Endothelial cell of umbilical vein (primary cell): Measurements from ENCODE around the gene ZDHHC20. TPM values are rescaled to one million over a fixed set of nuclear protein-coding genes. Genes with fewer than 3 reads are reported as not detected.

Experiments used
- BruUV-seq: library from RNA; stranded (reverse); fragments of 400-500 nt; replicated peaks from 2 replicates; lab custom pipeline; 2021; lab: Mats Ljungman, UMichigan
- CTCF ChIA-PET: fragments of 300-600, 350-600 bp; sonication (Branson Sonifier 250); formaldehyde crosslinking; loops from one replicate; lab custom pipeline; 2021; ENCODE audit warnings: antibody characterized with exemption, inconsistent platforms; lab: Charles Lee
- POLR2A ChIA-PET: fragments of 300-600, 350-600 bp; sonication (Branson Sonifier 250); formaldehyde crosslinking; loops from one replicate; lab custom pipeline; 2021; ENCODE audit warnings: antibody characterized with exemption, inconsistent platforms; lab: Charles Lee
- DNase-seq: peaks from one replicate; pipeline ENCODE4 v3.0.0-alpha.2; 2011; ENCODE audit warnings: low read depth, low spot score
- FAIRE-seq: peaks from 2 replicates; lab custom pipeline; 2011; peaks lifted over from hg19 to GRCh38; lab: Jason Lieb, UNC
- H2AFZ ChIP-seq: 2 replicates; pipeline ENCODE4 v1.6.0; 2012; ENCODE audit warnings: low read depth, low read length, control low read depth, inconsistent platforms
- H3K27ac ChIP-seq: 2 replicates; pipeline ENCODE4 v1.5.1; 2011; ENCODE audit warnings: low read depth, mild to moderate bottlenecking, control low read depth, low read length, moderate library complexity; ENCODE audit not compliant: insufficient read depth
- H3K27me3 ChIP-seq, 2 experiments: 2 replicates each; pipeline versions ENCODE4 v1.6.0 to v1.6.1; 2011; ENCODE audit warnings: low read length in 2 of 2, mixed read lengths in 1 of 2; ENCODE audit not compliant: control insufficient read depth in 2 of 2, insufficient read depth in 2 of 2
- H3K36me3 ChIP-seq, 2 experiments: 2 replicates in 1 of 2; 3 replicates in 1 of 2; pipeline ENCODE4 v1.5.1; 2011; ENCODE audit warnings: low read length in 2 of 2, mild to moderate bottlenecking in 1 of 2, moderate library complexity in 1 of 2; ENCODE audit not compliant: control insufficient read depth in 2 of 2, insufficient read depth in 2 of 2; ENCODE audit errors: extremely low read depth in 1 of 2
- H3K4me1 ChIP-seq: 3 replicates; pipeline ENCODE4 v1.5.1; 2011; ENCODE audit warnings: mild to moderate bottlenecking, low read length; ENCODE audit not compliant: control insufficient read depth, insufficient read depth; ENCODE audit errors: extremely low read depth
- H3K4me2 ChIP-seq: 2 replicates; pipeline ENCODE4 v1.6.1; 2011; ENCODE audit warnings: low read length, control low read depth, mixed read lengths; ENCODE audit not compliant: insufficient read depth
- H3K4me3 ChIP-seq, 3 experiments: fragments of 200-600 bp in 1 of 3; sonication (generic), shearing (Covaris generic) in 1 of 3; replicated peaks in 1 of 3; 2 replicates each; pipeline ENCODE4 v1.5.1; 2011 to 2016; ENCODE audit warnings: control low read depth in 3 of 3, low read length in 3 of 3, mild to moderate bottlenecking in 2 of 3, inconsistent platforms in 1 of 3, low read depth in 1 of 3, moderate library complexity in 1 of 3; ENCODE audit not compliant: insufficient read depth in 1 of 3
- H3K79me2 ChIP-seq: 2 replicates; pipeline ENCODE4 v1.6.0; 2012; ENCODE audit warnings: low read length, inconsistent platforms; ENCODE audit not compliant: control insufficient read depth, insufficient read depth
- H3K9ac ChIP-seq: replicated peaks from 2 replicates; pipeline ENCODE3; 2011; ENCODE audit warnings: low read length, control low read depth; ENCODE audit not compliant: insufficient read depth; ENCODE audit errors: extremely low read depth
- H3K9me1 ChIP-seq: replicated peaks from 3 replicates; pipeline ENCODE4 v1.6.0; 2011; ENCODE audit warnings: mild to moderate bottlenecking, low read length; ENCODE audit not compliant: control insufficient read depth, insufficient read depth; ENCODE audit errors: extremely low read depth
- H3K9me3 ChIP-seq: replicated peaks from 2 replicates; pipeline ENCODE4 v1.5.1; 2012; ENCODE audit warnings: low read length, inconsistent platforms; ENCODE audit not compliant: control insufficient read depth, insufficient read depth
- H4K20me1 ChIP-seq: replicated peaks from 2 replicates; pipeline ENCODE3; 2011; ENCODE audit warnings: mild to moderate bottlenecking, low read length; ENCODE audit not compliant: control insufficient read depth, insufficient read depth; ENCODE audit errors: extremely low read depth
- CTCF ChIP-seq, 2 donors: IDR thresholded peaks; 1 replicate in 1 of 2; 2 replicates in 1 of 2; pipeline ENCODE4 v1.5.1; 2011; ENCODE audit warnings: low read length in 2 of 2, mild to moderate bottlenecking in 2 of 2, moderate library complexity in 2 of 2, control low read depth in 1 of 2, inconsistent platforms in 1 of 2, low read depth in 1 of 2; ENCODE audit not compliant: insufficient read depth in 1 of 2; ENCODE audit errors: extremely low read depth in 1 of 2
- EZH2 ChIP-seq: IDR thresholded peaks from 2 replicates; pipeline ENCODE4 v1.6.1; 2012; ENCODE audit warnings: borderline replicate concordance, low read depth, mild to moderate bottlenecking, moderate library complexity, low read length, inconsistent platforms; ENCODE audit not compliant: severe bottlenecking
- FOS ChIP-seq: IDR thresholded peaks from 2 replicates; pipeline ENCODE4 v1.6.1; 2011; ENCODE audit warnings: mild to moderate bottlenecking, low read length, moderate library complexity, borderline replicate concordance; ENCODE audit not compliant: insufficient read depth
- GATA2 ChIP-seq: IDR thresholded peaks from 2 replicates; pipeline ENCODE4 v1.7.0; 2011; ENCODE audit warnings: low read depth, mild to moderate bottlenecking, moderate library complexity, mixed read lengths, low read length; ENCODE audit not compliant: insufficient read length, insufficient read depth
- JUN ChIP-seq: IDR thresholded peaks from 2 replicates; pipeline ENCODE4 v1.6.1; 2011; ENCODE audit warnings: borderline replicate concordance, low read depth; ENCODE audit not compliant: insufficient read length, insufficient read depth
- MAX ChIP-seq: IDR thresholded peaks from 2 replicates; pipeline ENCODE4 v1.6.1; 2011; ENCODE audit not compliant: insufficient read depth, insufficient read length
- MYC ChIP-seq: IDR thresholded peaks from one replicate; pipeline ENCODE4 v1.6.1; 2011; ENCODE audit warnings: mild to moderate bottlenecking, low read depth, low read length
- POLR2A ChIP-seq: IDR thresholded peaks from 2 replicates; pipeline ENCODE4 v1.6.1; 2012; ENCODE audit warnings: low read depth, mild to moderate bottlenecking, control low read depth, low read length
- POLR2AphosphoS5 ChIP-seq: IDR thresholded peaks from 2 replicates; pipeline ENCODE4 v1.6.1; 2012; ENCODE audit warnings: low read depth, mild to moderate bottlenecking, control low read depth, low read length, moderate library complexity; ENCODE audit not compliant: insufficient read depth
- dilution Hi-C: fragments of 300-500 bp; cut with MboI; formaldehyde crosslinking; loops from one replicate; pipeline ENCODE4 v1.15.0; 2019; ENCODE audit warnings: low sequenced_read_pairs; ENCODE audit not compliant: extremely low pct_ligation_motif_present
- intact Hi-C: fragments of 100-400 bp; cut with micrococcal nuclease; formaldehyde crosslinking; loops from one replicate; pipeline ENCODE4 v1.10.0; 2022
- polyA plus RNA-seq, 4 experiments: library from polyadenylated mRNA; depleted of rRNA in 3 of 4; stranded (reverse) in 3 of 4; unstranded in 1 of 4; fragments of >200 nt; gene quantifications; 2 replicates each; pipeline versions ENCODE4 v1.2.1 to v1.2.3, GENCODE V29; 2011 to 2012; ENCODE audit warnings: missing spikeins in 1 of 4
- total RNA-seq: library from RNA; stranded (reverse); gene quantifications from 2 replicates; pipeline ENCODE4 v1.2.3, GENCODE V29; 2021

Gene ZDHHC20
- total and polyA plus RNA-seq, 2 donors (not counting 3 experiments of a cell fraction or from before 2014, with no cell fraction given) = 22.1 to 59.4 TPM

- no TSS peak for BruUV-seq
- FAIRE-seq = no peak
These were observed 111.3 kb downstream of the ZDHHC20 start for GRCh38 chr13:21347753-21348318.

More at GRCh38 chr13:21347753-21348318, 111.3 kb downstream of the ZDHHC20 start:
- Histone ChIP-seq H3K9ac (no peak overlapping the region), H2AFZ (no peak overlapping the region), H3K9me1 (no peaks in the 10 kb centered on the region), H3K27ac (no peak overlapping the region), H3K4me1 (no peaks in the 10 kb centered on the region), H3K4me3 (no peak overlapping the region), H3K4me2 (no peak overlapping the region), H3K79me2 (no peaks in the 10 kb centered on the region), H3K9me3 (no peaks in the 10 kb centered on the region), H4K20me1 (no peaks in the 10 kb centered on the region), H3K36me3 (no peaks in the 10 kb centered on the region), H3K27me3 (no peaks in the 10 kb centered on the region)
- ChIA-PET POLR2A (no interaction called here), CTCF (no interaction called here)
- TF ChIP-seq EZH2 (no peak), GATA2 (no peak), POLR2A (no peak), MAX (no peak), MYC (no peak), JUN (no peak), POLR2AphosphoS5 (no peak), FOS (no peak), CTCF (IDR thresholded peaks at IDR 0.05; ENCODE audit: extremely low read depth in 1 of 2, insufficient read depth in 1 of 2, low read depth in 1 of 2, low read length in 2 of 2) (no peak)
- intact Hi-C loops = no loop called here
- dilution Hi-C loops = no loop called here
- no peak for DNase-seq
